Activated T-helper 9 cell treated with anti-CD3 and anti-CD28 coated beads, Interleukin-2, amount 50 U/mL, for 16 hours (primary cell): ENCODE results near the gene TMPRSS9.
A peak's percentile ranks its signal among the peaks of the same experiment; 100 is the strongest.
"Not testable (repeated sequence)": the region's sequence is repeated elsewhere in the genome, so short reads cannot be mapped to it uniquely, and the experiment has no call there.

Experiments used
- DNase-seq: peaks from one replicate; pipeline ENCODE4 v3.0.0-alpha.2; 2020; ENCODE audit warnings: low read depth

TMPRSS9 gene

DNA sequence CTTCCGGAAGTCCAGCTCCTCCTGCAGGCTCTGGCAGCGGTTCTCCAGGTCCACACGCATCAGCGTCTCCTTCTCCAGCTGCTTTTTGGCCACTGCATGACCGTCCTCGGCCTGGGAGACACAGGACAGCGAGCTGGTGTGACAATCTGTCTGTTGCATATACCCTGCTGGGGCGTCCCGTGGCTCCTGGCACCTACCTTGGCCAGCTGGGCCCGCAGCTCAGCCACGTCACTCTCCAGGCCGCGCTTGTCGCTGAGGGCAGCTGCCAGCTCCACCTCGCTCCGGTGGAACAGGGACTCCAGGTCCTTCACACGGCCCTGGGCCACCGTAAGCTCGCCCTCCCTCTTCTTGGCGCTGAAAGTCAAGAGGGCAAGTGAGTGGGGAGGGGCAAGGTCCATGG lies 78.1 kb downstream of the TMPRSS9 start:
- no peak for DNase-seq

DNA sequence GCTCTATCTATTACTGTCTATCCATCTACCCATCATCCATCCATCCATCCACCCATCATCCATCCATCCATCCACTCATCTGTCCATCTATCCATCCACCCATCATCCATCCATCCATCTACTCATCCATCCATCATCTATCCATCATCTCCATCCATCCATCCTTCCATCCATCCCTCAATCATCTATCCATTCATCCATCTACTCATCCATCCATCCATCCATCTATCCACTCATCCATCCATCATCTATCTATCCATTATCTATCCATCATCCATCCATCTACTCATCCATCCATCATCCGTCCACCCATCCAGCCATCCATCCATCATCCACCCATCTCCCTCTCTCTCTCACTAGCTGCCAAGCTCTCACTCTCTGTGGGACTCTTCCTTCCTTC lies 80.5 kb downstream of the TMPRSS9 start:
- DNase-seq = no peak

DNA sequence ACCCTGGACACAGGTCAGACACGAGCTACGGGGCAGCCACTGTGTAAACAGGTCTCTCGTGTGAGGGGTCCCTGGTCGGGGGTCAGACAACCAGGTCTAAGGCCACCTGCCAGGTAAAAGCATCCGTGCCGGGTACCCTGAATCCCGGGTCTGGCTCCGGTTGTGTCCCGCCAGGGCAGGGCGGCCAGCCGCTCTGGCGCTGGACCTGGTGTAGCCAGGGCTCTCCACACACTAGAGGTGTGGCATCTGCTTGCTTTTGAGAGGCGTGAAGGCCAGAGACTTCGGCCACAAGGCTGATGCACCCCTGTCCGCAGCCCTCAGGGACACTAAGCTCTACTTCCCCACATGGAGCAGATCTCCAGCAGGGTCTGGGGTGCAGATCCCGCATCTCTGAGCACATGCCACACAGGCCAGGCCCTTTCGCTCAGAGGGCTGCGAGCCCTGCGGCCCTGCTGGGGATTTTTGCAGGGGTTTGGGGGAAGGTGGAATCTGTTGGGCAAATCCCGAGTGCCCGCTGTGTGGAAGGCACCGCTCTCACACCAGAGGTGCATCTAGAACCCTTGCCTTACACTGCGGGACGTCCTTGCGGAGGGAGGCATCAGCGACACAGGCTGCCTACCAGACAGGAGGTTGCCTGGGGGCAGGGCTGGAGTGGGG lies 81.2 kb downstream of the TMPRSS9 start:
- no peak for DNase-seq

DNA sequence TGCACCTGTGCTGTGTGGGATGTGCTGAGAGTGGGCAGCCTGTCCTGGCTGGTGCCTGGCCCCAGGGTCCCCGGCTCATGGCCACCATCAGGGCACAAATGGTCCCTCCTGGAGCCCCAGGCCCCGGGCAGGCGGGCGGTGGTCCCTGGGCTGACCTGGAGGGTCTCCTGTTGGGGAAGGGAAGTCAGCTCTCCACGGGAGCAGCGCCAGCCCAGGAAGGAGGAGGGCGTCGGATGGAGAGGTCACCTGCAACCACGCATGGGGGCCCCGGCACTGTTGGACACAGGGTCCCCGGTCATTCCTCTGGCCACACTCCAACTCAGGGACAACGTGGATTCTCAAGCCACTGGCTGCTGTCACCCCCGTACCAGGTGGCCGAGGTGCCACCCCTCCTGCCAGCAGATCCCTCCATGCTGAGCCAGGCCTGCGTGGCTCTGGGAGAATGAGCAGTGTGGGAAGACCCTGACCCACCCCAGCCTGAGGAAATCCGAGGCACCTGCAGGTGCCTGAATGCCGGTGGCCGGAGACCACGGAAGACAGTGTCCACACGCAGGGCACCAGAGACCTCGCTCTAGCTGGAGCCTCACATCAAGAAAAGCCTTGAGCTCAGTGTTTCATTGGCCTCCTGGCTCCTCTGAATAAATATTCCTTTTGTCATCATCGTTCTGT lies 83.2 kb downstream of the TMPRSS9 start:
- no peak for DNase-seq

DNA sequence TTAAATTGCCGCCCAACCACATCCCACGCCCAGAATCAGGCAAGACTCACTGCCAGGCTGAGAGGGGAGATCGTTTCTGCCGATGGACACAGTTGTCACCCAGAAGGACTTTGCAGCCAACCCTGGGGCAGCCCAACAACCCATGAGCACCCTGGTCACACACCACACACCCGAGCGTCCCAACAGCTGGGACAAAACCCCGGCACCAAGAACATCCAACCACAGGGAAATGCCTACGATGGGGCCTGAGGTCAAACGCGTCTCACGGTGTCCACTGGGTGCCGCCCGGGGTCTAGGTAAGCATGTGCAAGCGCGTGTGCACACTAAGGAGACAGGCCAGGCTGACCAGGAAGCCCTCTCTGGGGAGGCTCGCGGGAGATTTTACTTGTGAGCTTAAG lies 83.7 kb downstream of the TMPRSS9 start:
- no peak for DNase-seq

DNA sequence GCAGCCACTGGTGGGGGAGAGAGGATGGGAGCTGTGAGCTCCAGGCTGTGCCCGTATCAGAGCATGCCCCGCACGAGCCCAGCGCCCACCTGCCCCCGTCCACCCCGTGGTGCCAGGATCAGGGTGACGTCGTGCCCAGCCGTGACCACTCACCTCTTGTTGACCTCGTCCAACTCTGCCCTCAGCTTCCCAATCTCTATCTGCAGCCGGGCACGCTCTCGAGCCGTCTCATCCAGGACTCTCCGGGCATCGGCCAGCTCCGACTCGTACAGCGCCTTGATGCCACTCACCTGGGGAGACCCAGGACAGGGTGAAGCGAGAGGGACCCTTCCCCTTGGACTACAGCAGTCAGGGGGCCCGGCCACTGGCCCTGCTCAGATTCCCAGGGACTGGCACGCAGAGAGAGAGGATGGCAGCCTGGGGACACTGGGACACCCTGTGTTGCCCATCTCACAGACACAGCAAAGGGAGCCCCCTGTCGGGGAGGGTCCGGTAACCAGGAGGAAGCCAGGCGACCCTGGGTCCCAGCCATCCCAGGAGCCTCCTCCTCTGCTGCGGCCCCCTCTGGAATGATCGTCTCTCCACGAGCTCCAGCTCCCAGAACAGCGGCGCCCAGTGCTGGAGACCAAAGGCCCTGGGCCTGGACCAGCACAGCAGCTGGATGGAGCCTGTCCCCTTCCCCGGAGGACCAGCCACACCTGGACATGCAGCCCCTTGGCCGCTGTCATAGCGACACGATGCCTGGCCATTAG lies 84.4 kb downstream of the TMPRSS9 start:
- DNase-seq = no peak

DNA sequence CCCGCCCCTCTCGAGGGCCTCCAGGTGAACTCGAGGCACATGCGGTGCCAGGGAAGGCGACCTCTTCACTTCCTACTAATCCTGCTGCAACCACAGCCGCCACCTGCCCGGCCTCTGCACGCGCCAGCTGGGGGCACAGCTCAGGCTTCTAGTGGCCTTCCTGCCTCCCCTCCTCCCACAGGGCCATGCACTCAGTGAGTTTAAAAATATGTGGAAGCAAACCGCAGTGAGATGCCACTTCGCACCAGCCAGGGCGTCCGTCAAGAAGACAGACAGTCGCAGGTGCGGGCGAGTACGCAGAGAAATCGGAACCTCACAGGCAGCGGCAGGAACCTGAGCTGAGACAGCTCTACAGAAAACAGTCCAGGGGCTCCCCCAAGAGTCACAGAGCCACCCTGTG lies 86.3 kb downstream of the TMPRSS9 start:
- DNase-seq = no peak

DNA sequence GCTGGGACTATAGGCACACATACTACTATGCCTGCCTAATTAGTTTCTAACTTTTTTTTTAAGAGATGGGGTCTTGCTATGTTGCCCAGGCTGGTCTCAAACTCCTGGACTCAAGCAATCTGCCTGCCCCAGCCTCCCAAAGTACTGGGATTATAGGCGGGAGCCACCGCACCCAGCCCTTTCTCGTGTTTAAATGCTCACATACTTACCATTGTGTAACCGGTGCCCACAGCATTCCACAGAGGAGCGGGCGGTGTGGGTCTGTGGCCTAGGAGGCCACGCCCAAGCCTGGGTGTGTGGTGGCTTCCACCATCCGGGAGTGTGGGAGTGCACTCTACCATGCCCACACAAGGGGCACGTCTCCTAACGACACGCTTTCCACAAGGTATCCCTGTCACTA lies 89.0 kb downstream of the TMPRSS9 start:
- DNase-seq = no peak

DNA sequence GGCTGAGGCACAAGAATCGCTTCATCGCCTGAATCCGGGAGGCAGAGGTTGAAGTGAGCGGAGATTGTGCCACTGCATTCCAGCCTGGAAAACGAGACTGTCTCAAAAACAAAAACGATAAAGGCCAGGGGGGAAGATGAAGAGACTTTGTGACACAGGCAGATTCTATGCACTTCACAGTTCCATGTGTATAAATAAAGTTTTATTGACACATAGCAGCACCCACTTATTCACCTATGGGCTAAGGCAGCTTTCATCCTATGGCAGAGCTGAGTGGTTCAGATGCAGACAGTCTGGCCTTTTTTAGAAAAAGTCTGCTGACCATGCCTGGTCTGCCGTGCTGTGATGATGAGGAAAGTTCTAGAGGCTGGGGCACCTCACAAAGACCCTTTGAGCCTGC lies 91.1 kb downstream of the TMPRSS9 start:
- DNase-seq = no peak

DNA sequence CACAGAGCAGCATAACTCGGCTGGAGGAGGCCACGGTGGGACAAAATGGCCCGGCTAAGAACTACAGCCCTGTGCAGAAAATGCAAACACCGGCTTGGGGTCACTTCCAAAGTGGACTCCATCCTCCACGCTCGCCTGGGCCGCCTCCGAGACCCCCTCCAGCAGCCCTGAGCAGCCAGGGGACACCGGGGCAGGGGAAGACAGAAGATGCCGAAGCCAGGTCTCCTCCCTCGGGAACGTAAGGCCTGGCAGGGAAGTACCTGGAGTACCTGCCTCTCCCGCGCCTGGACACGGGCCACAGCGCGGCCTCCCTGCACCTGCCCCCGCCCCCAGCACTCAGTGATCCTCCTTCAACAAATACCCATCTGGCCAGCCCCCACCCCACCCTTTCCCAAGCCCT lies 91.7 kb downstream of the TMPRSS9 start:
- DNase-seq = no peak

DNA sequence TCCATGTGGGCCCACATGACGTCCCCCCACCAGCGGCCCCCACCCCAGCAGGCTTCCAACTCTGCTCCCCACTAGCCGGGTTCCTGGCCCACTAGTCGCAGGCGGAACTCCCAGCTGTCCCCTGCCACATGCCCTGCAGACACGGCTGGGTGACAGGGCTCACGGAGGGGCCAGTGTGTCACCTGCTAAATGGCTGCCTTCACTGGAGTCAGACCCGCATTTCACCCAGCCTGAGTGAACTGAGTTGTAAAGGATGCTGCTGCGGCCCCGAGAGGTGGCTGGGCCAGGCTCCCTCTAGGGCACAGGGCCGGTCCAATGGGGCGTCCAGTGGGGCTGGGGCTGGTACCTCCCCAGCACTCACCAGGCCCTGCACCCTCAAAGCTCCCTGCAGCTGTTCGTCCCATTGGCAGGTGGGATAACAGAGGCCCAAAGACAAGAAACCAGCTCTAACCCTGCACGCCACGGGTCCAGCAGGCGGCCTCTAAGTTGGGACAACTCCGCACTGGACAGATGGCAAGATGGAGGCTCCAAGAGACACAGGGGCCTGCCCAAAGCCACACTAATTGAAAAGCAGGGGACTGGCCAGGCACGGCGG lies 93.5 kb downstream of the TMPRSS9 start:
- no peak for DNase-seq

DNA sequence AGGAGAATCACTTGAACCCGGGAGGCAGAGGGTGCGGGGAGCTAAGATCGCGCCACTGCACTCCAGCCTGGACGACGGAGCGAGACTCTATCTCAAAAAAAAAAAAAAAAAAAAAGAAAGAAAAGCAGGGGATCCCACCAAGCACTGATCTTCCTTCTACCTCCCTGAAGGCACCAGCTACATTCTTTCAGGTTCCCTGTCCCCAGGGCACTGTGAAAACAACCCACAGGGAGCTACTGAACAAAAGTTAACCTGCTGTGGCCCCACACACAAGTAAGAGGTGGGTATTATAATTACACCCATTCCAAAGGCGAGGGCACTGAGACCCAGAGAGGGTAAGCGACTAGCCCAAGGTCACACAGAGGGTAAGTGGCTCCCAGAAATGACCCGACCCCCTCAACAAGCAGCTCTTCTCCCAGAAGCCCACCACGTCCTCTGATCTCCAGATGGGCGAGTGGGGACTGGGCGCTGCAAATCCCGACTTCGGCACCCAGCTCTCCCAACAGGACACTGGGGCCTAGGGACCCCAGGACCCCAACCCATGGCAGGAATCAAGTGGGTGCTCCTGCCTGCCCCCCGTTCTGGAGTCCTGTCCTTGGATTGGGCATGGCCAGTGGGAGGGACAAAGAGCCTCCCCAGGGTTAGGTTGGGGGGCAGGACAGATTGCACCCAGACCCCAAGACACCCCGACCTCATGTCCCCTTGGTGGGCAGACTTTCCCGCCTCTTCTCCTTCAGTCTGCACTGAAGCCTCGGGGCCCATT lies 94.3 kb downstream of the TMPRSS9 start:
- no peak for DNase-seq

DNA sequence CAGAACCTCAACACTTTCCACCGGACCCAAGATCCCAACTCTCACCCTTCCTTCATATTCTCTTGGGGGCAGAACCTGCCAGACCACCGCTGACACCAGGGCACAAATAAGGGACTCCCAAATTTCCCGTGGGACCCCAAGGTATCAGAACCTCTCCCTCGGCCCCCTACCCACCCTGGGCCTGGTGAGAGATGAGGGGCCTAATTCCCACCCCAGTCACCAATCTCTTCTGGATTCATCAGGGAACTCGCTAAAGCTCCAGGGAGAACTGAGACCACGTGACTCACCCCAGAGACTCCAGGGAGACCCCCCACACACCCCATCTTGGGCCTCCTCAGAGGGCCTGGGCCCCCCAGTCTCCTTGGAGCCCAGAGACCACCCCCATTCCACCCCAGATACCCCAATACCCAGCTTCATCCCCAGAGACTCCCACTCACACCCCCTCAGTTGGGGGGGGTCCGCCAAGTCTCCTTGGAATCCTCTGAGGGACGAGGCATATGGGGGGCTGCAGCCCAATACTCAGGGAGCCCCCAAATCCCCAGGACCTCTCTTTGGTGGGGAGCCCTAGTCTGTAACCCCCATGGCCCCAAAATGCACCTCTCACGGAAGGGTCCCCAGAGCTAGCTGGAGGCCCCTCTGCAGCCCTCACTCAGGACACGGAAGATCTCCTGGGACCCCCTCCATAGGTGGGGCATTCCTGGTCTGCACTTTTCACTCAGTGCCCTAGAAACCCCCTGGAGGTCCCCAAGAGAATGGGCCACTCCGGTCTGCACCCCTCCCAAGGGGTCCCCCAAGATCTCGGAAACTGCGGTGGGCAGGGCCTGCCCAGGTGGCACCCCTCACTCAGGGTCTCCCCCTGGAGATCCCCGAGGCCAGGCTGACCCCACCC lies 95.1 kb downstream of the TMPRSS9 start:
- no peak for DNase-seq

DNA sequence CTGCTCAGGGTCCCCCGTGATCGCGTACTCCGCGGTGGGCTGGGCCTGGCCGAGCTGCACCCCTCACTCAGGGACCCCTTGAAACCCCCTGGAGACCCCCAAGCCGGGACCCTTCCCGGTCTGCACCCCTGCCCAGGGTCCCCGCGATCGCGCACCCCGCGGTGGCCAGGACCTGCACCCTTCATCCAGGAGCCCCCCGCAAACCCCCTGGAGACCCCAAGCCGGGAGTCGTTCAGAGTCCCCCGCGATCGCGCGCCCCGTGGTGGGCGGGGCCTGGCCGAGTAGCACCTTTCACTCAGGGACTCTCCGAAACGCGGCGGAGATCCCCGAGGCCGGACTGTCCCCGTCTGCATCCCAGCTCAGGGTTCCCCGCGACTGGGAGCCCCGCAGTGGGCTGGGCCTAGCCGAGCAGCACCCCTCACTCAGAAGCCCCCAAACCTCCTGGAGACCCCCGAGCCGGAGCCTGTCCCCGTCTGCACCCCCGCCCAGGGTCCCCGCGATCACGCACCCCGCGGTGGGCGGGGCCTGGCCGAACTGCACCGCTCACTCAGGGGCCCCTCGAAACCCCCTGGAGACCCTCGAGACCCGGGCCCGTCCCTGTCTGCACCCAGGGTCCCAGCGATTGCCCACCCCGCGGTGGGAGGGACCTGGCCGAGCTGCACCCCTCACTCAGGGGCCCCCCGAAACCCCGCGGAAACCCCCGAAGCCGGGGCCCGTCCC lies 95.9 kb downstream of the TMPRSS9 start:
- peak; percentile 39 for DNase-seq

DNA sequence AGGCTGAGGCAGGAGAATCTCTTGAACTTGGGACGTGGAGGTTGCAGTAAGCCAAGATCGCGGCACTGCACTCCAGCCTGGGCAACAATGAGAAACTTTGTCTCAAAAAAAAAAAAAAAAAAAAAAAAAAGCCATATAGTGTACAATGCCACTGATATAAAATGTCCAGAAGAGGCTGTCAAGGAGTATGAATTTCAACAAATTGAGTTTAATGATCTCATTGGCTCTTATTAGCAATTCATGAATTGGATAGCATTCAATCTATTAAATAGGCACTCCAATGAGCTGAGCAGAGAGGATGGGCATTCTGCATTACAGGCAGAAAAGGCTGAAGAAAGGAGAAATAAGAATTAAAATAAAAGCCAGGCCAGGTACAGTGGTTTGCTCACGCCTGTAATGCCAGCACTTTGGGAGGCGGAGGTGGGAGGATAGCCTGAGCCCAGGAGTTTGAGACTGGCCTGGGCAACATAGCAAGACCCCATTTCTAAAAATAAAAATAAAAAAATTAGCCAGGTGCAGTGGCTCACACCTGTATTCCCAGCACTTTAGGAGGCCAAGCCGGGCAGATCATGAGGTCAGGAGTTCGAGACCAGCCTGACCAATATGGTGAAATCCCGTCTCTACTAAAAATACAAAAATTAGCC lies 97.5 kb downstream of the TMPRSS9 start:
- DNase-seq = no peak

DNA sequence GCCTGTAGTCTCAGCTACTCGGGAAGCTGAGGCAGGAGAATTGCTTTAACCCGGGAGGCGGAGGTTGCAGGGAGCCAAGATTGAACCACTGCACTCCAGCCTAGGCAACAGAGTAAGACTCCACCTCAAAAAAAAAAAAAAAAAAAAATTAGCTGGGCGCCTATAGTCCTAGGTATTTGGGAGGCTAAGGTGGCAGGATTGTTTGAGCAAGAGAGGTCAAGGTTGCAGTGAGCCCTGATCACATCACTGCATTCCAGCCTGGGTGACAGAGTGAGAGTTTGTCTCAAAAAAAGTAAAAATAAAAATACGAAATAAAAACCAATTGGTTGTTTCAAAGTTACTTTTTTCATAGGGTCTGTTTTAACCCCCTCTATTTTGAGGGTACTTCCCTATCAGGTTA lies 98.0 kb downstream of the TMPRSS9 start:
- no peak for DNase-seq

DNA sequence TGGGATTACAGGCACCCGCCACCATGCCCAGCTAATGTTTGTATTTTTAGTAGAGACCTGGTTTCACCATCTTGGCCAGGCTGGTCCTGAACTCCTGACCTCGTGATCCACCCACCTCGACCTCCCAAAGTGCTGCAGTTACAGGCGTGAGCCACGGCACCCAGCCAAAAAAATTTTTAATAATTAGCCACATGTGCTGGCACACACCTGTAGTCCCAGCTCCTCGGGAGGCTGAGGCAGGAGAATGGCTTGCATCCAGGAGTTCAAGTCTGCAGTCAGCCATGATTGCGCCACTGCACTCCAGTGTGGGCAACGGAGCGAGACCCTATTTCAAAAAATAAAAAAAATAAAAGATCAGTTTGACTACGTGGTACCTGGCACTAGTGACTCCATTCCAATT lies 98.7 kb downstream of the TMPRSS9 start:
- not testable (repeated sequence) for DNase-seq

DNA sequence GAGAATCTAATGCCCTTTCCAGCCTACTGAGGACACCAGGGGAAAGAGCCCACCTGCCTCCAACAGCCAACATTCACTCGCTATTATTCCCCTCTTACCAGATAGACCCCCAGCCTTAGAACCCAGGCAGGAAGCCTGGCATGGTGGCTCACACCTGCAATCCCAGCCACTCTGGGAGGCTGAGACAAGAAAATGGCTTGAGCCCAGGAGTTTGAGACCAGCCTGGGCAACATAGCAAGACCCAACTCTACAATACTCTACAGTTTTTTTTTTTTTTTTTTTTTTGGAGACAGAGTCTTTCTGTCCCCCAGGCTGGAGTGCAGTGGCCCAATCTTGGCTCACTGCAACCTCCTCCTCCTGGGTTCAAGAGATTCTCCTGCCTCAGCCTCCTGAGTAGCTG lies 100.2 kb downstream of the TMPRSS9 start:
- no peak for DNase-seq

DNA sequence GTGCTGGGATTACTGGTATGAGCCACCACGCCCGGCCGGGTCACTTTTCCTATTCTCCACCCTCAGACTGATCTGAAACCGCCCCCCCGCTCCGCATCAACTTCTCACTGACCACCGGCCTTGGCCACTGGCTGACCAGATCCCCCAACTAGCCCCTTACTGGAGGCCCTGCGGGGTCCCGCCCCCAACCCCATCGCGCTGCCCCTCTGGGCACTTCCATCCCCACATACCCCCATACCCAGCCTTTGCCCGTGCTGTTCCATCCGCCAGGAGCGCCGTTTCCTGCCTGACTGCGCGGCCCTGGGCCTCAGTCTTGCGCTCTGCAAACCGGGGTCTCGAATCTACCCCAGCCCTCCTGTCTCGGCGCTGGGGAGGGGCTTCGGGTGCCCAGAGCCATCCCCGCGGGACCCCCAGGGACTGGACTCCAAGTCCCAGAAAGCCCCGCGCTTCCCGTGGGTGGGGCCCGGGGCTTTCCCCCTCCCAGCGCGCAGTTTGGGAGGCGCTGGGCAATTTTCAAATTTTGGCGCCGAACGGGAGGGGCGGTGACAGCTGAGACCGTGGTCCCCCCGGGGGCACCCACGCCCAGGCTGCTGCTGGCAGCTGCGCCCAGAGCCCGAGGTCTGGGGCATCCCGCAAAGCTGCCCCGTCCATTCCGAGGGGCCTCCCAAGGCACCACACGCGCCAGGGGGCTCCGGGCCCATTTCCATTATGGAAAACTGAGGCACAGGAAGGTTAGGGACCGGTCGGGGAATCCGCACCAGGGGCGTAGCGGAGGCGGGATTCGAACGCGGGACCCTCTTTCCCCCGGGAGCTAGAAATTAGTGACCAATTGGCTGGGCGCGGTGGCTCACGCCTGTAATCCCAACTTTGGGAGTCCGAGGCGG lies 101.9 kb downstream of the TMPRSS9 start:
- DNase-seq = peak; percentile 47
